Upper lobe of left lung (tissue), 6 donors: Measurements from ENCODE around the gene NCK2. TPM values are rescaled to one million over a fixed set of nuclear protein-coding genes. Genes with fewer than 3 reads are reported as not detected.

Experiments used
- ATAC-seq, 2 donors: fragments of 200-7000 bp; cut with Tn5 transposase; one replicate each; pipeline ENCODE4 v1.9.1; 2022; ENCODE audit warnings: mild to moderate bottlenecking in 2 of 2, moderate library complexity in 2 of 2; ENCODE audit not compliant: low FRiP score in 2 of 2
- DNase-seq, 2 donors: peaks; one replicate each; pipeline ENCODE4 v3.0.0-alpha.2; 2019 to 2020
- H3K27ac ChIP-seq, 4 donors: fragments of 200-600 bp; sonication (generic); one replicate each; pipeline ENCODE4 v1.5.1; 2016 to 2019
- H3K27me3 ChIP-seq, 4 donors: fragments of 200-600 bp; sonication (generic); one replicate each; pipeline ENCODE4 v1.5.1; 2017 to 2019
- H3K36me3 ChIP-seq, 4 donors: fragments of 200-600 bp; sonication (generic); one replicate each; pipeline ENCODE4 v1.5.1; 2016 to 2019
- H3K4me1 ChIP-seq, 4 donors: fragments of 200-600 bp; sonication (generic); one replicate each; pipeline ENCODE4 v1.5.1; 2018 to 2019
- H3K4me3 ChIP-seq, 4 donors: fragments of 200-600 bp; sonication (generic); one replicate each; pipeline ENCODE4 v1.5.1; 2017 to 2019; ENCODE audit warnings: mild to moderate bottlenecking in 2 of 4, moderate library complexity in 1 of 4
- H3K9me3 ChIP-seq, 4 donors: fragments of 200-600 bp; sonication (generic); one replicate each; pipeline ENCODE4 v1.5.1; 2018 to 2019
- CTCF ChIP-seq, 6 experiments: fragments of 450-650 bp in 4 of 6; fragments of 200-600 bp in 2 of 6; sonication (generic) in 2 of 6; IDR thresholded peaks; one replicate each; pipeline ENCODE4 v1.5.1; 2016 to 2019; ENCODE audit warnings: antibody characterized with exemption in 6 of 6
- EP300 ChIP-seq, 4 donors: sonication (generic); formaldehyde crosslinking; IDR thresholded peaks; one replicate each; pipeline ENCODE4 v1.5.1; 2017; ENCODE audit warnings: antibody characterized with exemption in 4 of 4, control low read depth in 2 of 4
- POLR2A ChIP-seq, 4 donors: fragments of 450-650 bp; IDR thresholded peaks; one replicate each; pipeline ENCODE4 v1.5.1; 2016 to 2017; ENCODE audit warnings: antibody characterized with exemption in 4 of 4, mild to moderate bottlenecking in 2 of 4
- POLR2AphosphoS5 ChIP-seq, 2 donors: sonication (generic); formaldehyde crosslinking; IDR thresholded peaks; one replicate each; pipeline ENCODE4 v1.5.1; 2017; ENCODE audit warnings: antibody characterized with exemption in 2 of 2
- WGBS, 2 donors: methylation state at CpG; one replicate each; pipeline ENCODE4 v1.1.5; 2017 to 2018; 5-methylcytosine and 5-hydroxymethylcytosine counted together
- total RNA-seq, 6 donors: library from RNA; depleted of rRNA in 4 of 6; stranded (reverse); fragments of >200 nt in 4 of 6; gene quantifications; one replicate each; pipeline versions ENCODE4 v1.1.0 to v1.2.1, GENCODE V29; 2016 to 2021
- donor health status: DM: no; HTN: no; CAD: no; lungs with moderate emphysema.
- donor health status: DM: no; HTN: yes; CAD: no; lungs with severe emphysema.

NCK2 gene
- total RNA-seq, 6 donors from 2014 or later: 29.3 to 48.6 (median 37.9) TPM

DNA sequence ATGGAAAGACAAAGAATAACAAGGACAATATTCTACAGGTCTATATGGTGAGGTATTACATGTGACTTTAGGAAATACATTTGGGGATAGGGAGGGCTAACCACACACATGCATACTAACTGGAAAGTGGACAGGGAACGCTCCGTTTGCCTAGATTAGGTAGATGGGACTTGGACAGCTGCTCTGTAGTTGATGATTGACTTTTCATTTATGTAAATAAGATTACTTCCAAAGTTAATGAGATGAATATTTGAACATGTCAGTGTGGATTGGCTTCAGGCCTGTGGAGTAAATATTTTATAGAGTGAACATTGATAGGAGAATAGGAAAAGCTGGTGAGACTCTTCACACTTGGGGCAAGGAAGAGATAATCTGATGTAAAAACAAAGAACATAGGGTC is 142.0 kb downstream of the NCK2 start:
- WGBS, 2 donors: 60 to 75% methylated on average over 2 of the region's 2 CpGs
- TF ChIP-seq EP300 (IDR thresholded peaks at IDR 0.05): no peak
- TF ChIP-seq POLR2A (IDR thresholded peaks at IDR 0.05): no peak
- TF ChIP-seq POLR2AphosphoS5 (IDR thresholded peaks at IDR 0.05): no peak
- no peak for TF ChIP-seq CTCF (IDR thresholded peaks at IDR 0.05)
- ATAC-seq (no peak), DNase-seq (no peak)
- H3K4me3 ChIP-seq: no peak overlapping the region
- no peak overlapping the region for H3K27ac ChIP-seq
- H3K9me3 ChIP-seq: peaks cover 0 to 4% (median 0%) of the 10 kb centered on the region in 4 donors
- H3K36me3 ChIP-seq: peaks cover 0 to 13% (median 7%) of the 10 kb centered on the region in 4 donors
- no peaks in the 10 kb centered on the region for H3K27me3 ChIP-seq
- H3K4me1 ChIP-seq: peaks cover 15 to 26% (median 21%) of the 10 kb centered on the region in 4 donors

- DNase-seq (no peak), ATAC-seq (no peak)
- Histone ChIP-seq H3K4me3 (no peak overlapping the region), H3K9me3 (peaks cover 0 to 4% (median 0%) of the 10 kb centered on the region in 4 donors), H3K27me3 (no peaks in the 10 kb centered on the region), H3K4me1 (peaks cover 15 to 26% (median 21%) of the 10 kb centered on the region in 4 donors), H3K27ac (no peak overlapping the region), H3K36me3 (peaks cover 0 to 7% (median 2%) of the 10 kb centered on the region in 4 donors)
- WGBS, 2 donors: 85 to 90% methylated on average over 3 of the region's 3 CpGs
- TF ChIP-seq POLR2A (IDR thresholded peaks at IDR 0.05) (no peak), CTCF (IDR thresholded peaks at IDR 0.05) (no peak), EP300 (IDR thresholded peaks at IDR 0.05) (no peak), POLR2AphosphoS5 (IDR thresholded peaks at IDR 0.05) (no peak)
Measured at GRCh38 chr2:105887256-105887655, 142.5 kb downstream of the NCK2 start.

DNA sequence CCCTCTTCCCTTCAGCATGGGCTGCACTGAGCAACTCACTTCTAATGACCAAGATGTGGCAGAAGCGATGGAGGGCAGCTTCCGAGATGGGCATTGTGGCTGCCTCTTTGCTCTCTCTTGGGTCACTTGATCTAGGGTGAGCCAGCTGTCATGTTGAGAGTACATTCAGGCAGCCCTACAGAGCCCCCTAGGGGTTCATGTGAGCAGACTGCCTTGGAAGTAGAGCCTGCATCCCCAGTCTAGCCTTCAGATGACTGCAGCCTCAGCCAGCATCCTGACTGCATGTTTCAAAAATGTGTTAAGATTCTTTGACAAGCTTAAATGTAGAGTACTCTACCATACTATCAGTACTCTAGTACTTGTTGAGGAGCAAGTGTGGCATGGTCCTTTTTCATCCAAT is 143.9 kb downstream of the NCK2 start:
- ATAC-seq: peak in 1 of 2 donors; percentile 50
- 87 to 94% methylated on average over 2 of the region's 2 CpGs for WGBS, 2 donors

GRCh38 chr2:105889046-105889445 is 144.3 kb downstream of the NCK2 start:
- Histone ChIP-seq H3K4me1 (peaks cover 15 to 22% (median 20%) of the 10 kb centered on the region in 4 donors), H3K27ac (no peak overlapping the region), H3K27me3 (no peaks in the 10 kb centered on the region), H3K9me3 (peaks cover 0 to 4% (median 0%) of the 10 kb centered on the region in 4 donors), H3K36me3 (peaks cover 0 to 14% (median 10%) of the 10 kb centered on the region in 4 donors), H3K4me3 (no peak overlapping the region)
- TF ChIP-seq POLR2AphosphoS5 (IDR thresholded peaks at IDR 0.05): no peak
- TF ChIP-seq CTCF (IDR thresholded peaks at IDR 0.05): no peak
- TF ChIP-seq EP300 (IDR thresholded peaks at IDR 0.05): no peak
- TF ChIP-seq POLR2A (IDR thresholded peaks at IDR 0.05): no peak
- no peak for DNase-seq
- no peak for ATAC-seq
- WGBS, 2 donors: 87 to 90% methylated on average over 3 of the region's 3 CpGs

More for the DNA sequence above, 143.9 kb downstream of the NCK2 start:
- Histone ChIP-seq H3K4me1 (peaks cover 15 to 26% (median 21%) of the 10 kb centered on the region in 4 donors), H3K4me3 (no peak overlapping the region), H3K27ac (no peak overlapping the region), H3K9me3 (peaks cover 0 to 4% (median 0%) of the 10 kb centered on the region in 4 donors), H3K36me3 (peaks cover 0 to 9% (median 9%) of the 10 kb centered on the region in 4 donors), H3K27me3 (no peaks in the 10 kb centered on the region)
- DNase-seq: no peak
- TF ChIP-seq POLR2AphosphoS5 (IDR thresholded peaks at IDR 0.05): no peak
- TF ChIP-seq CTCF (IDR thresholded peaks at IDR 0.05): no peak
- no peak for TF ChIP-seq POLR2A (IDR thresholded peaks at IDR 0.05)

GRCh38 chr2:105890111-105890510 is 145.4 kb downstream of the NCK2 start:
- H3K27me3 ChIP-seq: no peaks in the 10 kb centered on the region
- 48 to 91% methylated on average over 2 of the region's 2 CpGs for WGBS, 2 donors
- no peak overlapping the region for H3K4me3 ChIP-seq
- ATAC-seq (no peak), DNase-seq (no peak)
- no peak overlapping the region for H3K27ac ChIP-seq
- peaks cover 0 to 23% (median 17%) of the 10 kb centered on the region in 4 donors for H3K36me3 ChIP-seq
- peaks cover 0 to 4% (median 0%) of the 10 kb centered on the region in 4 donors for H3K9me3 ChIP-seq
- peaks cover 12 to 14% (median 13%) of the 10 kb centered on the region in 4 donors for H3K4me1 ChIP-seq
- TF ChIP-seq EP300 (IDR thresholded peaks at IDR 0.05): no peak
- no peak for TF ChIP-seq CTCF (IDR thresholded peaks at IDR 0.05)
- TF ChIP-seq POLR2AphosphoS5 (IDR thresholded peaks at IDR 0.05): no peak
- TF ChIP-seq POLR2A (IDR thresholded peaks at IDR 0.05): no peak
